OCI-LY3 (cell line): ENCODE data around the gene GALNTL6.

Experiments
- H2AFZ ChIP-seq: fragments of 200-600, 300-600 bp; shearing (Covaris generic); 2 replicates; pipeline ENCODE4 v1.6.0; 2014; ENCODE audit warnings: antibody characterized with exemption, low read depth, low read length
- H3K27ac ChIP-seq: fragments of 200-600, 300-600 bp; sonication (generic); 2 replicates; pipeline ENCODE4 v1.5.1; 2014; ENCODE audit warnings: mild to moderate bottlenecking, low read length, moderate library complexity, mixed read lengths
- H3K27me3 ChIP-seq: fragments of 200-600, 300-600 bp; sonication (generic); 2 replicates; pipeline ENCODE4 v1.6.1; 2014; ENCODE audit warnings: low read depth, low read length, mixed read lengths
- H3K36me3 ChIP-seq: fragments of 200-600, 300-600 bp; sonication (generic); replicated peaks from 2 replicates; pipeline ENCODE3; 2014; ENCODE audit warnings: low read depth, low read length, mixed read lengths
- H3K4me1 ChIP-seq: fragments of 300-600, 200-600 bp; sonication (generic); 2 replicates; pipeline ENCODE4 v1.6.1; 2014; ENCODE audit warnings: low read length, mixed read lengths
- H3K4me2 ChIP-seq: fragments of 200-600, 300-600 bp; sonication (generic); 2 replicates; pipeline ENCODE4 v1.6.1; 2014; ENCODE audit warnings: low read length, mixed read lengths
- H3K4me3 ChIP-seq: fragments of 300-600, 200-600 bp; sonication (generic); 2 replicates; pipeline ENCODE4 v1.5.1; 2014; ENCODE audit warnings: antibody characterized with exemption, mild to moderate bottlenecking, low read length, moderate library complexity
- H3K79me2 ChIP-seq: fragments of 300-600, 200-600 bp; shearing (Covaris generic); 2 replicates; pipeline ENCODE4 v1.6.1; 2014; ENCODE audit warnings: mild to moderate bottlenecking, low read length, mixed read lengths
- H3K9ac ChIP-seq: fragments of 300-600, 200-600 bp; shearing (Covaris generic); 2 replicates; pipeline ENCODE4 v1.6.0; 2014; ENCODE audit warnings: mild to moderate bottlenecking, low read length, moderate library complexity
- H3K9me3 ChIP-seq: fragments of 200-600, 300-600 bp; shearing (Covaris generic); 2 replicates; pipeline ENCODE4 v1.6.1; 2014; ENCODE audit warnings: low read length, mixed read lengths; ENCODE audit not compliant: insufficient read depth
- H4K20me1 ChIP-seq: fragments of 200-600, 300-600 bp; sonication (generic); 2 replicates; pipeline ENCODE4 v1.6.1; 2016; ENCODE audit warnings: low read length, mixed read lengths; ENCODE audit not compliant: insufficient read depth
- EZH2phosphoT487 ChIP-seq: fragments of 200-600 bp; shearing (Covaris generic); IDR thresholded peaks from 2 replicates; pipeline ENCODE4 v1.6.1; 2018; ENCODE audit warnings: antibody characterized with exemption, mixed run types, low read depth
- TF ChIP-seq, protein P1 (sequence below): fragments of 200-600, 300-600 bp; sonication (generic); IDR thresholded peaks from 2 replicates; pipeline ENCODE4 v1.5.1; 2014; ENCODE audit warnings: antibody characterized with exemption, low read length, low read depth

GALNTL6 gene

GRCh38 chr4:172207886-172208285 is 394.7 kb downstream of the GALNTL6 start:
- no peaks in the 10 kb centered on the region for H3K9me3 ChIP-seq
- no peaks in the 10 kb centered on the region for H3K27me3 ChIP-seq
- peak overlapping the region; percentile 63 for H3K4me2 ChIP-seq
- no peaks in the 10 kb centered on the region for H3K36me3 ChIP-seq
- no peaks in the 10 kb centered on the region for H3K79me2 ChIP-seq
- no peak overlapping the region for H3K9ac ChIP-seq
- 0 out of 2 replicates have a peak overlapping the region, but pooled peaks have one; percentile 37 for H3K4me3 ChIP-seq
- H2AFZ ChIP-seq, result no peak overlapping the region
- TF ChIP-seq, protein P1, sequence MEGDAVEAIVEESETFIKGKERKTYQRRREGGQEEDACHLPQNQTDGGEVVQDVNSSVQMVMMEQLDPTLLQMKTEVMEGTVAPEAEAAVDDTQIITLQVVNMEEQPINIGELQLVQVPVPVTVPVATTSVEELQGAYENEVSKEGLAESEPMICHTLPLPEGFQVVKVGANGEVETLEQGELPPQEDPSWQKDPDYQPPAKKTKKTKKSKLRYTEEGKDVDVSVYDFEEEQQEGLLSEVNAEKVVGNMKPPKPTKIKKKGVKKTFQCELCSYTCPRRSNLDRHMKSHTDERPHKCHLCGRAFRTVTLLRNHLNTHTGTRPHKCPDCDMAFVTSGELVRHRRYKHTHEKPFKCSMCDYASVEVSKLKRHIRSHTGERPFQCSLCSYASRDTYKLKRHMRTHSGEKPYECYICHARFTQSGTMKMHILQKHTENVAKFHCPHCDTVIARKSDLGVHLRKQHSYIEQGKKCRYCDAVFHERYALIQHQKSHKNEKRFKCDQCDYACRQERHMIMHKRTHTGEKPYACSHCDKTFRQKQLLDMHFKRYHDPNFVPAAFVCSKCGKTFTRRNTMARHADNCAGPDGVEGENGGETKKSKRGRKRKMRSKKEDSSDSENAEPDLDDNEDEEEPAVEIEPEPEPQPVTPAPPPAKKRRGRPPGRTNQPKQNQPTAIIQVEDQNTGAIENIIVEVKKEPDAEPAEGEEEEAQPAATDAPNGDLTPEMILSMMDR, result no peak
- no peak for TF ChIP-seq EZH2phosphoT487
- H4K20me1 ChIP-seq, result peaks cover 3% of the 10 kb centered on the region
- peaks cover 15% of the 10 kb centered on the region for H3K4me1 ChIP-seq
- no peak overlapping the region for H3K27ac ChIP-seq

DNA sequence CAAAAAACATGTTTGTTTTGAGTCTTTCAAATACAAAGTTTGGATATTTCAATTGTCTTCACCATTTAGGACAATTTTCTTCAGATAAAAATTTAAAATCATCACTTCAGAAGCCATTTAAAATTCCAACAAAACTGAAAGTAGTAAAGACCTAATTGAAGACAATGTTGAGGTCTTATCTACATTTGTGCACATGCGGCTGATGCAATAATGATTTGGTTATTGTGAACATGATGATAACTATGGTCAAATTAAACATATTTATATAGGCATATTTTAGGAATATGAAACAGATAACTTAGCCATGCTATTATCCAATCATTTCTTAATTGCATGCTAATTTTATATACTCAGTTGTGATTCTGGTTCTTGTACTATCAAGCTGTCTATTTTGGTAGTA is 407.5 kb downstream of the GALNTL6 start:
- Histone ChIP-seq H3K4me2 (no peak overlapping the region), H2AFZ (no peak overlapping the region), H3K27ac (no peak overlapping the region), H3K9me3 (no peaks in the 10 kb centered on the region), H3K9ac (no peak overlapping the region), H3K4me1 (no peaks in the 10 kb centered on the region), H3K27me3 (no peaks in the 10 kb centered on the region), H4K20me1 (no peaks in the 10 kb centered on the region), H3K4me3 (no peak overlapping the region), H3K36me3 (no peaks in the 10 kb centered on the region), H3K79me2 (no peaks in the 10 kb centered on the region)
- TF ChIP-seq, protein P1, result no peak
- TF ChIP-seq EZH2phosphoT487, result no peak

DNA sequence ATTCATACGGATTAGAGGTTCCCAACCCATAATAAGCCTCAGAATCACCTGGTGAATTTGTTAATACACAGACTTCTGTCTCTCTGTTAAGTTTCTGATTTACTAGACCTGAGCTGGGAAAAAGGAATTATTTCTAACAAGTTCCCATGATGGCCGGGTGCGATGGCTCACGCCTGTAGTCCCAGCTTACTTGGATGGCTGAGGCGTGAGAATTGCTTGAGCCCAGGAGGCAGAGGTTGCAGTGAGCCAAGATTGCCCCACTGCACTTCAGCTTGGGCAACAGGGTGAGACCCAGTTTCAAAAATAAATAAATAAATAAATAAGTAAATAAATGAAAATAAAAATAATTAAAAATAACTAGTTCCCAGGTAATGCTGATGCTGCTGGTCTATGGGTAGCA is 412.3 kb downstream of the GALNTL6 start:
- no peak overlapping the region for H3K27ac ChIP-seq
- H3K27me3 ChIP-seq, result no peaks in the 10 kb centered on the region
- no peaks in the 10 kb centered on the region for H4K20me1 ChIP-seq
- no peak overlapping the region for H3K4me2 ChIP-seq
- H3K9me3 ChIP-seq, result no peaks in the 10 kb centered on the region
- no peak overlapping the region for H2AFZ ChIP-seq
- H3K79me2 ChIP-seq, result no peaks in the 10 kb centered on the region
- H3K9ac ChIP-seq, result no peak overlapping the region
- TF ChIP-seq, protein P1, result no peak
- TF ChIP-seq EZH2phosphoT487, result no peak
- H3K4me1 ChIP-seq, result no peaks in the 10 kb centered on the region
- H3K36me3 ChIP-seq, result no peaks in the 10 kb centered on the region
- H3K4me3 ChIP-seq, result no peak overlapping the region

GRCh38 chr4:172232966-172233365 is 419.8 kb downstream of the GALNTL6 start:
- no peaks in the 10 kb centered on the region for H3K79me2 ChIP-seq
- H3K9ac ChIP-seq, result no peak overlapping the region
- no peaks in the 10 kb centered on the region for H3K9me3 ChIP-seq
- TF ChIP-seq, protein P1, result peak; percentile 27; the same call in 1 of the 2 replicates
- no peak for TF ChIP-seq EZH2phosphoT487
- H3K36me3 ChIP-seq, result no peaks in the 10 kb centered on the region
- no peaks in the 10 kb centered on the region for H3K27me3 ChIP-seq
- no peak overlapping the region for H3K4me2 ChIP-seq
- H2AFZ ChIP-seq, result no peak overlapping the region
- H3K27ac ChIP-seq, result no peak overlapping the region
- H3K4me3 ChIP-seq, result no peak overlapping the region
- H4K20me1 ChIP-seq, result no peaks in the 10 kb centered on the region
- H3K4me1 ChIP-seq, result no peaks in the 10 kb centered on the region
